NCI-H446 (cell line): Measurements from ENCODE around the gene SIL1.
"Not testable (repeated sequence)": the region's sequence is repeated elsewhere in the genome, so short reads cannot be mapped to it uniquely, and the experiment has no call there.

Experiments
- DNase-seq, 2 experiments: peaks; one replicate each; lab custom pipeline; 2025; lab: John Stamatoyannopoulos, UW

The SIL1 gene

DNA sequence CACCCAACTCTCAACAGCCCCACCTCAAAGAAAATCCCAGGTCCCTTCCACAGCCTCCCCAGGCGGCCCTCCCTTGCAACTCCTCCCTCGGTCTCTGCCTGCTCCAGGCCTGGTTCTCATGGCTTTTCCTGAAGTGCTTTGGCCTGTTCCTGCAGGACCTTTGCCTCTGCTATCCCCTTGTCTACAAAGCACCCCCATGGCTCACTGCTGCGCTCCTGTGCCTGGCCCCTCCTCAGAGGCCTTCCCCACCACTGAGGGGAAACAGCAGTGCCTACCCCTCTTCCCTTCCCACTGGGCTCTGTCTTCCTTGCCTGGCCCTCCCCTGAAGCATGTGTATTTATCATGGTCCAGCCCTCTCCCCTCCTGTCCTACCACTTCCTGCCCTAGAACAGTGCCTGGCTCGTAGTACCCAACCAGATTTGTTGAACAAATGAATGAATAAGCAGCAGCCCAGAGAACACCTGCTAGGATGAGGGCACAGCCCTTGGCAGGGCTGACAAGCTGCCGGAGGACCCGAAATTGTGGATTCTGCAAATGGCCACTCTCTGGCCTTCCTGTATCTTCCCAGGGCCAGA is 254.5 kb downstream of the SIL1 start:
- DNase-seq = no peak

GRCh38 chr5:138942861-138943260 is 255.3 kb downstream of the SIL1 start:
- DNase-seq = peak in 1 of 2 experiments; percentile 25

- peak in 1 of 2 experiments; percentile 41 for DNase-seq
Measured at GRCh38 chr5:138942066-138942465, 256.1 kb downstream of the SIL1 start.

- DNase-seq = no peak
Measured at GRCh38 chr5:138938526-138938925, 259.6 kb downstream of the SIL1 start.

- no peak for DNase-seq
Measured at GRCh38 chr5:138937392-138938387, 260.5 kb downstream of the SIL1 start.

DNA sequence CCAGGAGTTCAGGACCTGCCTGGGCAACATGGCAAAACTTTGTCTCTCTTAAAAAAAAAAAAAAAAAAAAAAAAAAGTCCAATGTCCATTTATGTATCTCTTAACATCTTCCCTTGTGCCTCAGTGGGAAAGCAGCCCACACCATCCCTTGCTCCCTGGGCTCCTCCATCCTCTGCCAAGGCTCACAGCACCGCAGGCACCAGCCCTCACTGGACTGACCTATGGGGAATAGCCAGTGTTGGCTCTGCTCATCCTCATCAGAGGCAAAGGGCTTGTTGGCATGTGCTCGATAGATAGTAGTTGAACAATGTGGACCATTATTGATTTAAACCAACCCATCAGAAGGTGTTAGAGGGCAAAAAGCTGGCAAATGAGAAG is 261.2 kb downstream of the SIL1 start:
- DNase-seq = no peak

GRCh38 chr5:138936225-138936967 is 261.8 kb downstream of the SIL1 start:
- DNase-seq = no peak

- no peak for DNase-seq
Measured at GRCh38 chr5:138935466-138935865, 262.7 kb downstream of the SIL1 start.

DNA sequence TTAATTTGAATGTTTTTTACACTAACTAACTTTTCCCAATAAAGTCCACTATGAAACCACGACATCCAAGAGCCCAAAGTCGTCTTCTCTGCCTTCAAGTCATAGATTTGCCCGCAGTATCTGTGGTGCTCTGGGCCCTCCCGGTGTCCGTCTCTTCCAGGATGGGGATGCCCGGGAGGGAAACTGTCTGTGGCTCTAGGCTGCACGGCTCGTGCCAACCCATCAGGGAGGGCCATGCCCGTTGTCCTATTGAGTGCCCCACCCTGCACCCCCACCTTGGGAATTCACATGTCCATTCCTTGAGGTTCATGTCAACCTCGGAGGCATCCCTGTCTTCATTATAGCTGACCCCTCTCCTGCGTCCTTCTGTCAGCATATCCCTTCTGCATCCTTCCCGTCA is 263.2 kb downstream of the SIL1 start:
- no peak for DNase-seq

- DNase-seq = no peak
Measured at GRCh38 chr5:138933522-138934290, 264.5 kb downstream of the SIL1 start.

DNA sequence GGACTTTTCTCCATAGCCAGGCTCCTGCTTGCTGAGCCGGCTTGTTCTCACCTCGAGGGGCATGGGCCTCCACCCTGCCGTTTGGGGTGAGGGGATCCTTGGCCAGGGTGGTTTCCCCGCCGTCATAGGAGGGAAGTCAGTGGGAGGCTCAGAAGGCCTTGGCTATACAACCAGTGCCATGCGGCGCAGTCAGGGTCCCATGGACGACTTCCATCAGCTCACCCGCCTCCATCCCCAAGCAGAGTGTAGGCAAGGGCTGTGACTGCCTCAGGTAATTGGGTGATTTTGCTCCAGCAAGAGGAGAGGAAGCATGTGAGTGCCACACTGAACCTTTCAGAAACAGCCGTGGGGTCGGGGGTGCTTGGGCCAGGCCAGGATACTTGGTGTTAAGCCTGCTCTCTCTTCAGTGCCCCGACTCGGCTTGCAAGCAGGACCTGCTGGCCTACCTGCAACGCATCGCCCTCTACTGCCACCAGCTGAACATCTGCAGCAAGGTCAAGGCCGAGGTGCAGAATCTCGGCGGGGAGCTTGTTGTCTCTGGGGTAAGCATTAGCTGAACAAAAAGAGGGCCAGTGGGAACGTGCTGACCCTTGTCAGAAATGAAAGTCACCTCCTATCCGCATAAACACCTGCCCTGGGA is 265.9 kb downstream of the SIL1 start:
- DNase-seq = no peak

GRCh38 chr5:138930371-138931097 is 267.6 kb downstream of the SIL1 start:
- DNase-seq = no peak

DNA sequence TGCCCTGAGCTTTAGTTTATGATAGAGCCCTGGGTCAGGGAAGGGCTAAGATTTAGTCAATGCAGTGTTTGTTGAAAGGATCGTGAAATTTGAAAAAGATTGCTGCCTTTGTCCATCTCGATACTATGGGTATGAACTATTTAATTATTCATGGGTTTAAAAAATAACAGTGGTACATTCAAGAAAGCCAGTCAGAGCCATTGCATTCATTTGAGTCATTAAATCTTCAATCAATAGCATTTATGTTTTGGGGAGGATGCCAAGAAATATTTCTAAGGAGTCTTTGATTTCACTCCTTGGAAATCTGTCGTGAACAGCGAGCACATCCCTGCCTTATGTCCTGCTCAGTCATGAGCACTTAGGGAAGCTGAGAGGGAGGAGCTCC is 268.6 kb downstream of the SIL1 start:
- no peak for DNase-seq

GRCh38 chr5:138927979-138928378 is 270.2 kb downstream of the SIL1 start:
- DNase-seq = peak; percentile 9 to 81

- no peak for DNase-seq
Measured at GRCh38 chr5:138927544-138927943, 270.6 kb downstream of the SIL1 start.

DNA sequence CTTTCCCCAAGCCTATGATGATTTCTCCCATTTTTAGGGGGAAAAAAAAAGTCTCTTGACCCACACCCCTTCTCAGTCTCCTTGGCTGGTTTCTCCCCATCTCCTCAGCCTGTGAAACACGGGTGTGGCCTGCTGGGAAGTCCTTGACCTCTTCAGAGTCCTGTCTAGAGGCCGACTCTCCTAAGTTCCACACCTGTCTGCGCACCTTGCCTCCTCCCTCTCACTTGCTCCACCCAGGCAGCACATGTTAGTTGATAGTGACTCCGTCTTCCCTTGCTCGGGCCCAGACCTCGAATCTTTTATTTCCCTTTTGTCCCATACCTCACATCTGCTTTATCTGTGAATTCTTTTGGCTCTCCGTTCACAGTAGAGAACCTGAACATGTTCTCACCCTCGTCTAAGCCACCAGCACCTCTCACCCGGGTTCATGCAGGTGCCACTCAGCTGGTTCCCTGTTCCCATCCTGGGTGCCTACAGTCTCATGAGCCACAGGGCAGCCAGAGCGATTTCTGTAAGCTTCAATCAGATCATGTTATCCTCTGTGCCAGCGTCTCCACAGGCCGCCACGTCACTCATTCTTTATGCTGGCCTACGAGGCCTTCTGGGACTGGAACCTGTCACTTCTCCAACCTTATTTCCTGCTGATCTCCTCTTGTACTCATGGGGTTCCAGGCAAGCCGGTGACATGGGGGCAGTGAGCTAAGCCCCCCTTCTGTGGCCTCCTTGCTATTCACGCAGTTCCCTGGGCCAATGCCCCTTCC is 271.3 kb downstream of the SIL1 start:
- DNase-seq = no peak

DNA sequence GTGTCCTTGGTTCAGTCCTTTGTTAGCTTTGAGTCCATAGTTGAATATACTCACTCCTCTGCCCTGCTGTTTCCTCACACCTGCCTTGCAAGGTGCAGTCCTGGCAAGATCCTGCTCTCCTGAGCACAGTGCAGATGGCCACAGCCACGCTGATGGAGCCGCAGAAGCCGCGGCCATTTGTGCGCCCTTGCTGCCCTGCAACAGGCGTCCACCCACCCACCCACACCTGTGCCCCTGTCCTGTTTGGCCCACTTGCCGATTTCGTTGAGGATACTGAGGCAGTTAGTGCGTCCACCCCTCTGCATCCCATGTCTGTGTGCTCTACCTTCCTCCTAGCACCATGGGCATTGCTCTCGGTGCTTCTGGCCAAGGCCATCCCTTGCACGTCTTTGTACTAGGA is 271.9 kb downstream of the SIL1 start:
- no peak for DNase-seq

DNA sequence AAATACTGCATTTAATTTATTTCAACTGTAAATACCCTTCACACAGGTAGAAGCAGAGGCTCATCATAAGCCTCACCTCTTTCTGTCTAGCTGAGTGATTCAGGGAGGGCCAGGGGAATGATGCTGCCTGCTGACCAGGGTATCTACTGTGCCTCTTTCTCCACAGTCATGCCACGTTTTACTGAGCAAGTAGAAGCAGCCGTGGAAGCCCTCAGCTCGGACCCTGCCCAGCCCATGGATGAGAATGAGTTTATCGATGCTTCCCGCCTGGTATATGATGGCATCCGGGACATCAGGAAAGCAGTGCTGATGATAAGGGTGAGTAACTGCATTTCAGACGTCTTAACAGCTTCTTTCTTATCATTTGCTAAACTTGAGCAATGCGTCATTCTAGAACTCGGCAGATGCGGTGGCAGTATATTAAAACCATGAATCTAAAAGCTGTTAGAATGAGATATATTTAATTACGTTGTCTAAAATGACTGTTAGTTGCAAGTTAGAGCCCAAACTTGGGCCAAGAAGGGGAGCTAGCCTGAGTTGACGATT is 273.0 kb downstream of the SIL1 start:
- DNase-seq = no peak

GRCh38 chr5:138922494-138922893 is 275.7 kb downstream of the SIL1 start:
- no peak for DNase-seq

DNA sequence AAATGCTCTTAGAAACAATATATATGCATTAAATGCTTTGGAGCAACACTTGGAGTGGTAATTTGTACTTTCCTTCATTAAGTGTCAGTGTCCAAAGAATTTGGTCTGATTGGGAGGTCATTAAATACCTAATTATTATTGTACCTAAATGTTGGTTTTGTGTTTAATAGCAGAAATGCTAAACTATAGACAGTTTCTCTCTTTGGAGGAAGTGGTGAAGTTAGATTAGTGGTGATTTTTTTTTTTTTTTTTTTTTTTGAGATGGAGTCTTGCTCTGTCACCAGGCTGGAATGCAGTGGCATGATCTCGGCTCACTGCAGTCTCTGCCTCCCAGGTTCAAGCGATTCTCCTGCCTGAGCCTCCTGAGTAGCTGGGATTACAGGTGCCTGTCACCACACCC is 276.8 kb downstream of the SIL1 start:
- DNase-seq = not testable (repeated sequence)
